GM12864 (cell line): ENCODE results near the gene CMTM3.

Experiments used
- DNase-seq: peaks from one replicate; pipeline ENCODE4 v3.0.0-alpha.2; 2011; ENCODE audit warnings: low read depth
- H3K4me3 ChIP-seq: 2 replicates; pipeline ENCODE4 v1.5.1; 2011; ENCODE audit warnings: mild to moderate bottlenecking, low read depth, low read length, control low read depth
- CTCF ChIP-seq: IDR thresholded peaks from 2 replicates; pipeline ENCODE4 v1.5.1; 2011; ENCODE audit warnings: low read depth, mild to moderate bottlenecking, moderate library complexity, low read length, control low read depth, inconsistent platforms; ENCODE audit errors: missing control alignments

CMTM3 gene

DNA sequence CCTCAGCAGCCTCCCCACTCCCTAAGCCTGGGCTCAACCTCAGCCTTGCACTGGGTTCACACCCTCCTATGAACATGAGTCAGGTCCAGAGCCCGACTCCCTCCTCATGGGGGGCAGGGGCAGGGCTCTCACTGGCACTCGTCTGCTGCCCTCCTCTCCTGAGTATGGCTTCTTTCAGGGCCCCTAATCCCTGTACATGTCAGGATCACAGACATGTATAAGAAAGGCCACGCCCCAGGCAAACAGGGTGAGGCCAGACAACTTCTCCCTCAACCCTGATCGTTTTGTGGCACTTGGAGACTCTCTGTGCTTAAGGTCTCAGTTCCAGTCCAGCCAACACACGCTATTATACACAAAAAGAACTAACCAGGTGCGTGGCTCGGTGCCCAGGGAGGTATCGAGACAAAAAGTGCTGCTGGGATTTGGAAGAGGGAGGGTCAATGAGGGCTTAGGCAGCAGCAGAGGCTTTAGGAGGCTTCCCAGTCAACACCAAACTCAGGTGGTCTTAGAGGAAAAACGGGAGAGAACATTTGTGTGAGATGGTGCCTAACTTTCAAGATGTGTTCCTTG lies 45.2 kb downstream of the CMTM3 start:
- no peak for DNase-seq
- H3K4me3 ChIP-seq = no peak overlapping the region
- no peak for TF ChIP-seq CTCF

DNA sequence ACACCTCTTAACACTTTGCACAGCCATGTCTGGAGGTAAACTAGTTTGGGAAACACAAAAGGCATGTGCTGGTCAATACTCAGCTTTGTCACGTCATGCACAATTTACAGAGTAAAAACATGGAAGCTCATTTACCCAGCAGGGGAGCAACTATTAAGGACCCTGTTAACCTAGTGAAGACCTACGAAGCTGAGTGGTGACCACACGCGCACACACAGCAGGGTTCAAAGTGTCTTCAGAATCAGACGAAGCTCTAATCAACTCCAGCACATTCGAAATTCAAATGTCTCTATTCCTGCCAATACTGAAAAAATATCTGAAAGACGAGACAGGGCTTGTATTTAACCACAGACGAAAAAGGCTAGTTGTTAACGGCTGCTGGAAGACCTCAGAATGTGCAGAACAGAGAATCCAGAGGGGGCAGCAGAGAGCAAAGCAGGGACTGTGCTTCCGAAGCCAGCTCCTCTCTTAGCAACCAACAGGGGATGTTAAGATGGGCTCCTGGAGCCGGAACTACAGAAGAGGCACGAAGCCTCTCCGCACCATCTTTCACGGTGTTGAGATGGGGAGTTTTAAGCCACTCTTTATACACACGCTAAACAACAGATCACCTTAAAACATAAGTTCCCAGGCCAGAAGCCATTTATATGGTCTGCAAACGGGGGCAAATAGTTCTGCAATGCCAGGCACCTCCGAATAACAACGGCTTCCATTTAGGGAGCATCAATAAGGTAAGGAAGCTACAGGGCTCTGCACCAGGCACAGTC lies 46.4 kb downstream of the CMTM3 start:
- no peak overlapping the region for H3K4me3 ChIP-seq
- DNase-seq = peak; percentile 57
- peak; percentile 98 for TF ChIP-seq CTCF

DNA sequence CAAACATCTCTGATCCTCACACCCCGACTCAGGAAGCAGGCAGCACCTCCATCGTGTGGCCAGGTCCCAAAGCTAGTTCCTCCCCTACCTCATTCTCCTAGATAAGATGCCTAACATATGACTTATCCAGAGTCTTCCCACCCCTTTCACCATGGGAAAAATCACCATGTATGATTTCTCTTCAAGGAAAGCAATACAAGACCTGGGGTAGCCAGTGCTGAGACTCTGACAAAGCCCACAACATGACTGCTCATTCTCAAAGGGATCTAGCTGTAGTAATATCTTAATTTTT lies 46.9 kb downstream of the CMTM3 start:
- H3K4me3 ChIP-seq = no peak overlapping the region
- no peak for DNase-seq
- no peak for TF ChIP-seq CTCF

GRCh38 chr16:66651965-66652364 lies 47.5 kb downstream of the CMTM3 start:
- TF ChIP-seq CTCF = no peak
- DNase-seq = no peak
- no peak overlapping the region for H3K4me3 ChIP-seq

DNA sequence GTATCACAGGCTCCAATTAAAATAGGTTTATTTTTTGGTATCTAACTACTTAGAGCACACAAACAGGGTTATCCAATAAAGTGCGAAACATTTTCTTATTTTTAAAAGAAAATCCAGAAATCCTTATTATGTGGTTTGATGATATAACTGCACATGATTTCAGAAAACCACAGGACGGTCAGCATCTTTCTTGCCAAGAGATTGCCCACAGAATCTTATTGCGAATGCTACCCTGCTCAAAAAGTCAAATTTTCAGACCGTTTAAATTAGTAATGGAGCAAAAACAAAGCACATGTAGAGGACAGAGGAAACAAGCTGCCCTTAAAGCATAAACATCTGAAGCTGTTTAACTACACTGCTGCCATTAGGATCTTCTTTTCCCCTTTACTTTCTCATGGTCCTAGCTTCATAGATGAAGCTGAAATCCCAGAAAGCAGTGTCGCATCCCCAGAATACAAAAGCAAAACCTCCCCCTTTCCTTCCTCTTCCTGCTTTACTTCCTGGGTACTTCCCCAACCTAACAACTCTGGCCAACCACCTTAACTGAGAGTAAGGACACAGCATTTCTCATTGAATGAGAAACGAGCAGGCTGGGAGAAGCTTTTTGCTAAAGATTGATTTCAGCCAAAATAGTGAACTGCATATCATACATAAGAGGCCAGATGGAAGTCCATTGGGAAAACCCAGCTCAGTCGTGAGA lies 48.3 kb downstream of the CMTM3 start:
- TF ChIP-seq CTCF = no peak
- H3K4me3 ChIP-seq = no peak overlapping the region
- DNase-seq = no peak

- H3K4me3 ChIP-seq = no peak overlapping the region
- TF ChIP-seq CTCF = no peak
- no peak for DNase-seq
Observed at GRCh38 chr16:66653581-66654350, 49.3 kb downstream of the CMTM3 start.
